Progenitor cell of endocrine pancreas (in vitro differentiated cells): ENCODE data around the gene TMBIM1. TPM values are rescaled to one million over a fixed set of nuclear protein-coding genes. Genes with fewer than 3 reads are reported as not detected.

ENCODE experiments used
- DNase-seq: peaks from one replicate; pipeline ENCODE4 v3.0.0; 2021; ENCODE audit warnings: low spot score; ENCODE audit not compliant: unreplicated experiment
- H3K27ac Mint-ChIP-seq: 2 replicates; pipeline ENCODE4 v1.8.0; 2021; ENCODE audit warnings: mild to moderate bottlenecking, moderate library complexity, mixed read lengths
- H3K27me3 Mint-ChIP-seq: 2 replicates; pipeline ENCODE4 v1.8.0; 2021; ENCODE audit warnings: mixed read lengths
- H3K36me3 Mint-ChIP-seq: 2 replicates; pipeline ENCODE4 v1.8.0; 2022; ENCODE audit warnings: mixed read lengths; ENCODE audit not compliant: insufficient read depth
- H3K4me1 Mint-ChIP-seq: 2 replicates; pipeline ENCODE4 v1.8.0; 2021; ENCODE audit warnings: low read depth, mixed read lengths
- H3K4me3 Mint-ChIP-seq: 2 replicates; pipeline ENCODE4 v1.8.0; 2021; ENCODE audit warnings: low read depth, mild to moderate bottlenecking, moderate library complexity, mixed read lengths
- H3K9me3 Mint-ChIP-seq: 2 replicates; pipeline ENCODE4 v1.8.0; 2021; ENCODE audit warnings: low read depth, mixed read lengths
- CTCF ChIP-seq: fragments of 200-600 bp; sonication (generic); IDR thresholded peaks from one replicate; pipeline ENCODE4 v1.5.0; 2021; ENCODE audit warnings: antibody characterized with exemption, mild to moderate bottlenecking; ENCODE audit not compliant: unreplicated experiment
- total RNA-seq: library from RNA; stranded (reverse); gene quantifications from 2 replicates; pipeline ENCODE4 v1.2.1, GENCODE V29; 2021

TMBIM1 gene
- total RNA-seq, 1 donor from 2014 or later: 131 TPM

- DNase-seq: no peak
- no peak for TF ChIP-seq CTCF
- no peaks in the 10 kb centered on the region for H3K9me3 Mint-ChIP-seq
- H3K36me3 Mint-ChIP-seq: no peaks in the 10 kb centered on the region
- no peak overlapping the region for H3K4me3 Mint-ChIP-seq
- no peak overlapping the region for H3K27ac Mint-ChIP-seq
- H3K27me3 Mint-ChIP-seq: no peaks in the 10 kb centered on the region
- peaks cover 30% of the 10 kb centered on the region for H3K4me1 Mint-ChIP-seq
These were observed 7.8 kb upstream of the TMBIM1 start for GRCh38 chr2:218300141-218300540.

GRCh38 chr2:218298314-218298875 is 6.1 kb upstream of the TMBIM1 start:
- Mint-ChIP-seq H3K36me3 (no peaks in the 10 kb centered on the region), H3K27ac (peak overlapping the region; percentile 21), H3K4me3 (no peak overlapping the region), H3K4me1 (peaks cover 46% of the 10 kb centered on the region), H3K27me3 (no peaks in the 10 kb centered on the region), H3K9me3 (no peaks in the 10 kb centered on the region)
- DNase-seq: no peak
- no peak for TF ChIP-seq CTCF

- TF ChIP-seq CTCF: no peak
- H3K9me3 Mint-ChIP-seq: no peaks in the 10 kb centered on the region
- no peaks in the 10 kb centered on the region for H3K36me3 Mint-ChIP-seq
- no peak for DNase-seq
- H3K4me3 Mint-ChIP-seq: no peak overlapping the region
- peak overlapping the region; percentile 99 for H3K27ac Mint-ChIP-seq
- H3K27me3 Mint-ChIP-seq: no peaks in the 10 kb centered on the region
- peaks cover 53% of the 10 kb centered on the region for H3K4me1 Mint-ChIP-seq
These were observed 4.5 kb upstream of the TMBIM1 start for GRCh38 chr2:218296847-218297246.

- Mint-ChIP-seq H3K4me3 (no peak overlapping the region), H3K36me3 (no peaks in the 10 kb centered on the region), H3K9me3 (no peaks in the 10 kb centered on the region), H3K27ac (peak overlapping the region; percentile 99), H3K4me1 (peaks cover 54% of the 10 kb centered on the region), H3K27me3 (no peaks in the 10 kb centered on the region)
- DNase-seq: no peak
- no peak for TF ChIP-seq CTCF
These were observed 3.9 kb upstream of the TMBIM1 start for GRCh38 chr2:218296200-218296599.

GRCh38 chr2:218295029-218295428 is 2.7 kb upstream of the TMBIM1 start:
- TF ChIP-seq CTCF: no peak
- no peaks in the 10 kb centered on the region for H3K9me3 Mint-ChIP-seq
- no peak overlapping the region for H3K4me3 Mint-ChIP-seq
- no peaks in the 10 kb centered on the region for H3K36me3 Mint-ChIP-seq
- H3K4me1 Mint-ChIP-seq: peaks cover 63% of the 10 kb centered on the region
- DNase-seq: no peak
- no peaks in the 10 kb centered on the region for H3K27me3 Mint-ChIP-seq
- H3K27ac Mint-ChIP-seq: peak overlapping the region; percentile 99
